Karpas-422 (cell line): ENCODE results near the gene CPT2. TPM values are rescaled to one million over a fixed set of nuclear protein-coding genes. Genes with fewer than 3 reads are reported as not detected.

Source experiments
- total RNA-seq: library from RNA; depleted of rRNA; stranded (reverse); fragments of >200 nt; shearing (Covaris generic); gene quantifications from 2 replicates; pipeline ENCODE4 v1.2.3, GENCODE V29; 2014; ENCODE audit warnings: low replicate concordance; rRNA removed

CPT2 gene
- total RNA-seq, 1 experiment from 2014 or later = 37.3 TPM

Other genes with a start within 250 kb of the CPT2 start
- not detected in 2 replicates for gene PODN, start 134.6 kb upstream of the CPT2 start, total RNA-seq
- gene SLC1A7, start 54.2 kb upstream of the CPT2 start, total RNA-seq = not detected in 2 replicates
- 64.2 and 72.7 TPM in 2 replicates for gene CZIB, start 23.8 kb downstream of the CPT2 start, total RNA-seq
- 67.1 and 76.4 TPM in 2 replicates for gene MAGOH, start 41.7 kb downstream of the CPT2 start, total RNA-seq
- 26.7 and 35.4 TPM in 2 replicates for gene LRP8, start 131.2 kb downstream of the CPT2 start, total RNA-seq